Right atrium auricular region (tissue), 2 donors: Measurements from ENCODE around the gene STEAP3. TPM values are rescaled to one million over a fixed set of nuclear protein-coding genes. Genes with fewer than 3 reads are reported as not detected.

Experiments used
- DNase-seq: peaks from one replicate; pipeline ENCODE4 v3.0.0-alpha.2; 2019; ENCODE audit warnings: low spot score
- H3K27ac ChIP-seq, 2 donors: fragments of 200-600 bp; sonication (generic); 1 replicate in 1 of 2; 2 replicates in 1 of 2; pipeline ENCODE4 v1.5.1; 2016 to 2019
- H3K27me3 ChIP-seq, 2 donors: fragments of 200-600 bp; sonication (generic); one replicate each; pipeline versions ENCODE4 v1.5.1 to v1.6.0; 2017 to 2019
- H3K36me3 ChIP-seq: fragments of 200-600 bp; sonication (generic); one replicate; pipeline ENCODE4 v1.5.1; 2016
- H3K4me1 ChIP-seq, 2 donors: fragments of 200-600 bp; sonication (generic); one replicate each; pipeline versions ENCODE4 v1.5.1 to v1.6.0; 2017 to 2019
- H3K4me3 ChIP-seq, 2 donors: fragments of 200-600 bp; sonication (generic); 1 replicate in 1 of 2; 2 replicates in 1 of 2; pipeline ENCODE4 v1.5.1; 2017 to 2019; ENCODE audit warnings: mild to moderate bottlenecking in 1 of 2, moderate library complexity in 1 of 2
- H3K9me3 ChIP-seq, 2 donors: fragments of 200-600 bp; sonication (generic); one replicate each; pipeline ENCODE4 v1.5.1; 2019
- CTCF ChIP-seq, 2 donors: fragments of 200-600 bp; sonication (generic); IDR thresholded peaks; one replicate each; pipeline ENCODE4 v1.5.1; 2019; ENCODE audit warnings: antibody characterized with exemption in 2 of 2
- total RNA-seq, 2 donors: library from RNA; depleted of rRNA; stranded (reverse); fragments of >200 nt; gene quantifications; one replicate each; pipeline ENCODE4 v1.1.0, GENCODE V29; 2016

The STEAP3 gene
- total RNA-seq, 2 donors from 2014 or later = 4.4 to 8.2 TPM

GRCh38 chr2:119207447-119207846 is 16.2 kb upstream of the STEAP3 start:
- DNase-seq = no peak
- H3K9me3 ChIP-seq = no peaks in the 10 kb centered on the region
- no peak overlapping the region for H3K4me3 ChIP-seq
- H3K36me3 ChIP-seq = no peaks in the 10 kb centered on the region
- H3K4me1 ChIP-seq = no peaks in the 10 kb centered on the region
- TF ChIP-seq CTCF (IDR thresholded peaks at IDR 0.05) = no peak
- no peaks in the 10 kb centered on the region for H3K27me3 ChIP-seq
- H3K27ac ChIP-seq = no peak overlapping the region

GRCh38 chr2:119208791-119209203 is 14.8 kb upstream of the STEAP3 start:
- TF ChIP-seq CTCF (IDR thresholded peaks at IDR 0.05) = no peak
- no peak overlapping the region for H3K4me3 ChIP-seq
- no peak for DNase-seq
- no peaks in the 10 kb centered on the region for H3K4me1 ChIP-seq
- H3K27me3 ChIP-seq = no peaks in the 10 kb centered on the region
- H3K9me3 ChIP-seq = no peaks in the 10 kb centered on the region
- H3K27ac ChIP-seq = no peak overlapping the region
- no peaks in the 10 kb centered on the region for H3K36me3 ChIP-seq

- no peak for DNase-seq
- no peak for TF ChIP-seq CTCF (IDR thresholded peaks at IDR 0.05)
- no peak overlapping the region for H3K4me3 ChIP-seq
- no peaks in the 10 kb centered on the region for H3K27me3 ChIP-seq
- H3K36me3 ChIP-seq = no peaks in the 10 kb centered on the region
- H3K4me1 ChIP-seq = no peaks in the 10 kb centered on the region
- no peaks in the 10 kb centered on the region for H3K9me3 ChIP-seq
- no peak overlapping the region for H3K27ac ChIP-seq
Measured at GRCh38 chr2:119212139-119212800, 11.4 kb upstream of the STEAP3 start.

GRCh38 chr2:119214453-119215037 is 9.1 kb upstream of the STEAP3 start:
- Histone ChIP-seq H3K4me3 (no peak overlapping the region), H3K36me3 (no peaks in the 10 kb centered on the region)

GRCh38 chr2:119216994-119217393 is 6.6 kb upstream of the STEAP3 start:
- peaks cover 0 to 4% of the 10 kb centered on the region in 2 donors for H3K4me1 ChIP-seq
- DNase-seq = no peak
- H3K9me3 ChIP-seq = no peaks in the 10 kb centered on the region
- no peak overlapping the region for H3K27ac ChIP-seq
- H3K27me3 ChIP-seq = no peaks in the 10 kb centered on the region
- no peak overlapping the region for H3K4me3 ChIP-seq
- no peak for TF ChIP-seq CTCF (IDR thresholded peaks at IDR 0.05)
- H3K36me3 ChIP-seq = no peaks in the 10 kb centered on the region

More at GRCh38 chr2:119214453-119215037, 9.1 kb upstream of the STEAP3 start:
- no peaks in the 10 kb centered on the region for H3K9me3 ChIP-seq
- H3K27ac ChIP-seq = no peak overlapping the region
- TF ChIP-seq CTCF (IDR thresholded peaks at IDR 0.05) = no peak
- H3K27me3 ChIP-seq = no peaks in the 10 kb centered on the region
- H3K4me1 ChIP-seq = peaks cover 0 to 4% of the 10 kb centered on the region in 2 donors
- no peak for DNase-seq
